Measurements from ENCODE around the gene CLDN9.

The CLDN9 gene

GRCh38 chr16:2999929-3000328 is 12.8 kb upstream of the CLDN9 start:
- no peak for DNase-seq

- DNase-seq: no peak
Observed at GRCh38 chr16:3000540-3000939, 12.2 kb upstream of the CLDN9 start.

- DNase-seq: no peak
Observed at GRCh38 chr16:3001316-3001715, 11.4 kb upstream of the CLDN9 start.

- DNase-seq: peak; percentile 98
Observed at GRCh38 chr16:3003582-3004270, 9.0 kb upstream of the CLDN9 start.

GRCh38 chr16:3004319-3004718 is 8.4 kb upstream of the CLDN9 start:
- no peak for DNase-seq

GRCh38 chr16:3004781-3005284 is 7.9 kb upstream of the CLDN9 start:
- no peak for DNase-seq

- DNase-seq: no peak
Observed at GRCh38 chr16:3007059-3007956, 5.4 kb upstream of the CLDN9 start.

- DNase-seq: no peak
Observed at GRCh38 chr16:3007957-3008689, 4.6 kb upstream of the CLDN9 start.

GRCh38 chr16:3008690-3009037 is 4.1 kb upstream of the CLDN9 start:
- no peak for DNase-seq

GRCh38 chr16:3009568-3010390 is 2.9 kb upstream of the CLDN9 start:
- DNase-seq: no peak

- DNase-seq: no peak
Observed at GRCh38 chr16:3010510-3010909, 2.2 kb upstream of the CLDN9 start.

GRCh38 chr16:3012246-3012645 is 477 bp upstream of the CLDN9 start:
- no peak for DNase-seq

- no peak for DNase-seq
Observed at GRCh38 chr16:3013491-3013951, 798 bp downstream of the CLDN9 start.

- no peak for DNase-seq
Observed at GRCh38 chr16:3013998-3014690, 1.4 kb downstream of the CLDN9 start.

GRCh38 chr16:3014971-3015370 is 2.2 kb downstream of the CLDN9 start:
- DNase-seq: no peak

- DNase-seq: no peak
Observed at GRCh38 chr16:3015865-3016521, 3.3 kb downstream of the CLDN9 start.

- DNase-seq: no peak
Observed at GRCh38 chr16:3017344-3017743, 4.6 kb downstream of the CLDN9 start.

GRCh38 chr16:3017794-3018506 is 5.2 kb downstream of the CLDN9 start, which contains the start of gene CLDN6:
Gene CLDN6, minus strand, starts transcription at chr16:3018183. Its CDS starts 2,162 bp downstream, at chr16:3016021.
- peak; percentile 30 for DNase-seq

GRCh38 chr16:3019594-3020246 is 7.0 kb downstream of the CLDN9 start:
- DNase-seq: no peak

- DNase-seq: peak; percentile 87
Observed at GRCh38 chr16:3020247-3020603, 7.5 kb downstream of the CLDN9 start, which contains the start of gene TNFRSF12A. Gene TNFRSF12A, plus strand, starts transcription at chr16:3020368. Its CDS starts 30 bp downstream, at chr16:3020398.
